ENCODE data around the gene HOXA7.

The HOXA7 gene

DNA sequence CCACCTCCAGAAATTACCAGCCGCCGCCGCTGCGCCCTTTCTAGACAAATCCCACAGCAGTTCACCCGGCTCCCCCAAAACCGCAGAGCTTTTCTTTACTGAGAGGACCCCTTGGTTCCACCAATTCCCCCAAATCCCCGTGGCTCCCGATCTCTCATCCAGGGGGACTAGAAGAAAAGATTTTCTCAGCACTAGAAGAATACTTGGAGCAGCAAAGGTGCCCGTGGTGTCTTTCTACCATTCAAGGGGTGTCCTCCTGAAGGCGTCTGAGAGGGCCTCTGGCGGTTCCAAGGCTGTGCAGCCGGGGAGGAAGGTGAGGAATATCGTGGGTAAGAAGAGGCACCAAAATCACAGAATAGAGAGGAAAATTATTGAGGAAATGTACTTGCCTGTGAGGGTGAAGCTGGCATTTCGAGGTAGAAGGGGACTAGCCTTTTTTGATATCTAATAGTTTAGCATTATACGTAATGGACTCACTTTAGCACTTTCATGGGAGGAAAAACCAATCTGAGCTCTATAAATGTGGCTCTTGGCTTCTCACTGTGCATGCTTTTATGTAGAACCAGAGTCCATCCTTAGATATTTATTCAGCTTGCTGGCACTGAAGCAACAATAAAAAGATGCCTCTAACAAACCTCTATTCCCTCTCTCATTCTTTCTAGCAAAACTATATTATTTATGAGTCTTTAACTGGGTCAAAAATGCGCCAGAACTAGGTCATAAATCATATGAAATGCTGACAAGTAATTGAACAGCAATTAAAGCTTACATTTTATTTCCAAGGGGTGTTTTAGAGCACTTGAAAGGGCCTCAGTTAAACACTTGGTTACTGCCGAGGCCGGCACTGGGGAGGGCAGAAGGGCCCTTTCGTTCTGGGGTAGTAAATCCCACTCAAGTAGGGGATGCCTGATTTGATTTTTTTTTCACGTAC, 40.2 kb downstream of the HOXA7 start:
- DNase-seq = no peak

DNA sequence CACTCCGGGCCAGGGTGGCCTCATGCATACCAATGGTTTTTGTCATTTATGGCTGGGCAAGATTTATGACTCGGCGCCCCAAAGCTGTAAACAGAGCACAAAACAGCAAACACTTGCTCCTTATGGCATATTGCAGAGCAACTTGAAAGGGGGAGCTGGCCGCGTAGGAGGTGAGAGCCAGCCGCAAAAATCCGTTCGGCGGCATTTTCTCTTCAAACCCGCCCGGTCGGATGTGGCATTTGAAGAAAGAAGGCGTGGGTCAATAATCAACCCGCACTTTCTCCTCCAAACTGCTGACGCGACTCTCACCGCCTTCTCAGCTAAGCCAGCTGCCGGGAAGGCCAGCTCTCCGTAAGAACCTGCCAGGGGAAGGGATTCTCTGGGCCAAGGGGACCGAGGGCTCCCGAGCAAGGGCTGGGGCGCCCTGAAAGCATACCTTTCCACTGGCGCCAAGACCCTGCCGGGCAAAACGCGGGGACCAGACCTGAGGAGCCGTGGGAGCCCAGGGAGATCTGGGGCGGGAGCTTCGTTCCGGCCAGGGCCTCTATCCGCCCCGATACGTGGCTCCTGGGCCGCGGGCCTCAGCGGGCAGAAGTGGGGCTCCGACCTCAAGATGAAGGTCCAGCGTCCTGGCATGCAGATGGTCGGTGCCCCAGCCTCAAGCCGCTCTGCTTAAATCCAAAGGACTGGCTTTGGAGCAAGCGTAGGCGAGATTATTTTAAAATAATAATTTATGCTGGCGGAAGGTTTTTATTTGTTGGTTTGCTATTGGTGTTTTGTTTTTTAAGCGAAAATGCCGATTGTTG, 41.1 kb downstream of the HOXA7 start:
- no peak for DNase-seq

DNA sequence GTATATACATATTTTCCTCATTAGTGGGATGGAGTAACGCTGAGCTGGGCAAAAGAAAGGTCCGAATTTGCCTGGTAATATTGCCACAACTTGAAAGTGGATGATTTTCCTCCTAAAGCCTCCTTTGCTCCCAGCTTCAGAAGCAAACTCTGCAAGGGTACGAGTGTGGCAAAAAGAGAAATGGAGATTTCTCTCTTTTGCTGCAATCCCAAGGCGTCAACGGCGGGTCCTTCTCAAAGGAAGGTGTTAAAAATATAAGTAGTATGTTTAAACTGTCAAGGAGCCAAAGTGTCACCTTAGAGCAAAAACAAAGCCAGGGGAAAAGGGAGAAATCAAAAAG, 41.6 kb downstream of the HOXA7 start:
- DNase-seq = no peak

DNA sequence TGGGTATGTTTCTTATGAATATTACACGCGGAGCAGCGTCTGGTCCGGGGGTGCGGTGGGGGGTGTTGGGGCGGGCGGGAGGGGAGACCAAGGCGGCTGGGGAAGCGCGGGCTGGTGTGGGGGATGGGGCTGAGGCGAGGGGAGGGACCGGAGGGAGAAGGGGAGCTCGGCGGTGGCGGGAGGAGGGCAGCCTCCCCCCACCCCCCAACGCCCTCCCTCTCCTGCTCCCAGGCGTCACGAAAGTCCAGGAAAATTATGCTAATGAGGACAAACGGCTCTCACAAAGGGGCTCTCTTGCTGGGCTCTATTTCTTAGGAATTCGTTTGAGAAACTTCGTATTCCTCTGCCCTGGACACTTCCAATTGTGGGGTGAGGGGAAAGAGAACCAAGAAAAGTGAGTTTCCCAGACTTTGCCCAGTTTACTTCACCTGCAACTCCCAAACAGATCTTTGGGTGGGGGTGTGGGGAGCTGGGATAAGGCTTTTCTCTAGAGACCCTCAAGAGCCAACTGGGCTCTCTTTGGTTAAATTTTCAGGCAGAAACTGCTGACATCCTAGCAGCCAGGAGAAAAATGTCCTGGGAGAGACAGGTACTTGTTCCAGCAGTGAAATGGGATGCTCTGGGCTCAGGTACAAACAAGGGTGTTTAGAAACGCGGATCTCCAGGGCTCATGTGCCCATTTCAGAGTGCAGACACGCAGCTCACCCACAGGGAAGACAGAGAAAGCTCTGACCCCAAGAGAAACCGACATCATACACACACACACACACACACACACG, 42.3 kb downstream of the HOXA7 start:
- DNase-seq = no peak

DNA sequence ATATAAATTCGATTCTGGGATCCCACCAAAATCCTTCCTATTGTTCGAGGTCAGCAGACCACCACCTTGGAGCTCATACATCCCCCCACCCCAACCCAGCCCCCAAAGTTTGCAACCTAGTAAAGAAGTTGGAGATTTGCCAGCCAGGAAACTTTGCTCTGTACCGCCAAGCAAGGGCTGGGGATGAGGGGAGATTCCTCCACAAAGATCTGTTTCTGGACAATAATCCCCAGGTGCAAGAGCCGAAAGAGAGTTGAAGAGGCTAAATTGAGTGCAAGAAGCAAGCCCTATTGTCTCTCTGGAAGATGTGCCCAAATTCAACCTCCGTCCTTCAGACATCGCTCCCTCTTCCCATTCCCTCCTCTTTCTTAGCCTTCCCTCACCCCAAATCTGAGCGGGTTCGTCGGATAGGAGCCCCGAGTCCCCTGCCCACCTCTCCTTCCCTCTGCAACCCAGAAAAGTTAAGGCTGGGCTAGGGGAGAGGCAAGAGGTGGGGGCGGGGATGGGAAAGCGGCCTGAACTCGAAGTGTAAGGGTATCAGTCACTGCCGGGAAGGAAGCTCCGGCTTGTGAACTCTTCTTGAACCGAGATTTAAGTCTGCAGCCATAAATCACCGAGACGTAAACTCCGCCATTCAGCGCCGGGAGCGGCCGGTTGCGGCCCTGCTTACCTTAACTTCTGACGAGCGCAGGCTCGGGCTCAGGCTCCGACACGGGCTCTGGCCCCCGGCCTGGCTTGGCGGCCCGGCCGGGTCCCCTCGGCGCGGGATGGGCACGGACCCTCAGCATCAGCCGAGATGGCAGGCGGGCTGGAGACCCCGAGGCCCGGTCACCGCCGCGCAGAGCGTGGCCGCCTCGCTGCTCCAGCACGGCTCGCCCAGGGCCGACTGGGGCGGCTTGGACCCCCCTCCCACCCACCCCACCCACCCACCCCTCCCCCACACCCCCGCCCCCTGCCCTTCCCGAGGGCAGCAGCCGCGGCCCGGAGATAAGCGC, 43.2 kb downstream of the HOXA7 start:
- no peak for DNase-seq

DNA sequence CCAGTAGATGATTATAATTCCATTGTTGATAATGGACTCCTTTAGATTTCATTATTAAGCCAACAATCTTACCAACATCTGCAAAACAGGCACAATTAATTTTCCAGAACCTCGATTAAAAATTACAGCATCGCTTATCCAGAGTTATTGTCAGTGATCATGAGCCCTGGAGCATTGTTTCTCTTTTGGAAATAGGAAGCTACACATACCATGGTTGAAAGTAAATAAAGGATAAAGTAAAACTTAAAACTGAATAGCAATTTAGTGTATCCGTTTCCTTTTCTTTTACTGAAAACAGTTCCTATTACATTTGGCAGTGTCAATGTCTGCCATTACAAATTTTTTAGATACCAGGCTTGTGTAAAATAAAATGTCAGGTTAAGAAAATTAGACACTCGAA, 44.1 kb downstream of the HOXA7 start:
- DNase-seq = no peak

DNA sequence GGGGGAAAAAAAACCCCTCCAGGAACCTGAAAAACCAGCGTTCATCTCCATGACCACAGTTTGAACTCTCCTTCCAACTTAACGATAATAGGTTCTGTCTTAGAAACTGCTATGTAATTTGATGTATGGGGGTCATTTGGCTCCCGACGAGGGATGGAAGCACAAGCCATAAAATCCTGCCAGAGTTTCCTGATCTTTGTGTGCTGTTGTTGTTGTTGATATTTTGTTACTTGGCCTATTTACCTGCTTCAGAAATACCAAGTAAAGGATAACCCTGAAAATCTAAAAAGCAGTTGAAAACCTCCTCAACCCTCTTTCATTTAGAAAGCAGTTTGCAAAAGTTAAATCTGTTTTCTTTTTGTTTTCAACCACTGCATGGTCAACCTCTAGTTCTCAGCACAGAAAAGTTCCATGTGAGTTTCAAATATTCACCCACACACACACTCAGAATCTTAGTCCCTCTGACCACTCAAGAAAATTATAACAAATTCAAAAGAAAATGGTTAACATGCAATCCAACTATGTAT, 44.7 kb downstream of the HOXA7 start:
- DNase-seq = no peak

DNA sequence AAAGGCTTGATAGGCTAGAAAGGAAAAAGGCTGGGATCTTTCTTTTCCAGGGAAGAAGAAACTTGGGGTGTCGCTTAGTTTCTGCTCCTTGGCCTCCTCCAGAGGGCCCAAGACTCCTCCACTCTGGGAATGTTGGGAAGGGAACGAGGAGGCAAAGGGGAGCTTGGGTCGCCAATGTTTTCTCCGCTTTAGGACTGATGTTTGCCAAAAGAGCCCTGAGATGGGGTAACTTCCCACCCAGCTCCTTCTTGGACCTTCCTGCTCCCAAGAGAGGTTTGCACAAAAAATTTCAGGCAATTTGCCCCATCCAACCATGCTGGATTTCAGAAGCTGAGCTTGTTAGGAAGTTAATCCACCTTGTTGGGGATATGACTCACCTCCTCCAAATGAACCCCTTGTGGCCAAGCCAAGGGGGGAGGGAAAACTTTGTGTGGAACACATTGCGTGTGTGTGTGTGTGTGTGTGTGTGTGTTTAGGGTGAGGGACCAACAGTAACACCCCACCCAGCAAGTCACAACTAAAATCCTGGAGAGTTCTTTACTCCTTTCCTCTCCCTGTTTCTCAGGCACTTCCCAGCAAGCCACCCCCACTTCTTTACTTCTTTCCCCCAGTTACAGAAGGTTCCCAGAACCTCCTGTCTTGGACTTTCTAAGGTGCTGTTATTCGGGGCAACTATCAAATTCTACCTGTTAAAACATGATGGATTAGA, 45.3 kb downstream of the HOXA7 start:
- no peak for DNase-seq

DNA sequence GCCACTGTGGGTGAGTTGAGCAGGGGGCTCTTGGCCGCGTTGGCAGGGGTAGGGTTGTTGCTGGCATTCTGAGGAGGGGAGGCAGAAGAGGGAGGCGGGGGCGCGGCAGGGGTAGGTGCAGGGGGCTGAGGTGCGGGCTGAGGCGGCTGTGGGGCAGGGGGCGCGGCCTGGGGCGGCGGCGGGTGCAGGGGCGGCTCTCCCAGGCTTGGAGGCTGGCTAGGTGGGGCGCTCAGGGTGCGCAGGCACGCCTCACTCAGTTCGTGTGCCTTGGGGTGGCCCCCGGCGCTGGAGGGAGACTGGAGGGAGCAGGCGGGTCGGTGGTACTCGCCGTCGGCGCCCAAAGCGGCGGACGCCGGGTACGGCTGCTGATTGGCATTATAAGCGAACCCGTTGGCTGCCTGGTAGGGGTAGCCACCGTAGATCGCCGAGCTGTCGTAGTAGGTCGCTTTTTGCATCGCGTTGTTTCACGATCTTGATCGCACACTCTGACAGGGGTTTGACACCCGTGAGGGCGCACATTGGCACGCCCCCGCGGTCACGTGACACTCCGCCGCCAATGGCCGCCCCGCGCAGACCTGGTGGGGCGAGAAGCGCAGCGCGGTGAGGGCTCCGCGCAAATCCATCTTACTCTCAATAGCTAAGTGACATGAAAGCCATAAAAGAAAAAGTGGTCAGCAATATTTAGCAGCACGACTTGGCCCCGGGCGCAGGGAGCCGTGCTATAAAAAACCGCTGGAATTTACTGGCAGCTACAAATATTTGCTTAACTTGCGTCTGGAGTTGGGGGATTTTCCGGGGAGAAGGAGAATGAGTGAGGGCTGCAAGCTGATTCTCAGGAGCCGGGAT, 46.1 kb downstream of the HOXA7 start:
- DNase-seq = no peak

DNA sequence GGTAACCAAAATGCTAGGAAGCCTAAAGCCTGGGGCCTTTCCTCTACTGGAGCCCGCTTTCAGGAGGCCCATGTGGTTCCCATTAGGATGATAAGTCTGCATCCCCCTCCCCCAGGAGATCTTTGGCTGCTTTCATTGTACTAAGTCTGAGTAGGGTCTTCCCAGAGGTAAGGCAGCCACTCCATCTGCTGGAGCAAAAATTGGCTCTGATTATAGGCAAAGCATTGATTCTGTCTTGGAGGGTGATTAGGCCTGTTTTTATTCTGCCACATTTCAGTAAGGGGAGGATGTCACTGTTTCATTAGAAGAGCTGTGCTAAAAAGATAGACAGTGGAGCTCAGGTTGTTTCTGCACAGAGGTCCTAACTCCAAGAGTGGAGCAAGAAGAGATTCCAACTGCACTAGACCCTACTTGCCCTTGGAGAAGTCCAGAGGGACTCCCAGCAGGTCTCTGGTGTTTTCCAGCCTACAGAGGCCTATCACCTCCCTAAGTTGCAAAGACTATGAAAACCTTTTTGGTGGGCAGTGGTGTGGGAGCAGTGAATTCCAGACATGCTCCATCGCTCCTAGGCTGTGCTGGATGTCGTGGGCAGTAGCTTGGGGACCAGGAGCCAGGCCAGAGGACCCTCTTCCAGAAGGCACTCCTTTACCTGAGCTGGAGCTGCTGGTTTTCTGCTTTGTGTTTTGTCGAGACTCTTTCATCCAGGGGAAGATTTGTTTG, 46.8 kb downstream of the HOXA7 start:
- no peak for DNase-seq

DNA sequence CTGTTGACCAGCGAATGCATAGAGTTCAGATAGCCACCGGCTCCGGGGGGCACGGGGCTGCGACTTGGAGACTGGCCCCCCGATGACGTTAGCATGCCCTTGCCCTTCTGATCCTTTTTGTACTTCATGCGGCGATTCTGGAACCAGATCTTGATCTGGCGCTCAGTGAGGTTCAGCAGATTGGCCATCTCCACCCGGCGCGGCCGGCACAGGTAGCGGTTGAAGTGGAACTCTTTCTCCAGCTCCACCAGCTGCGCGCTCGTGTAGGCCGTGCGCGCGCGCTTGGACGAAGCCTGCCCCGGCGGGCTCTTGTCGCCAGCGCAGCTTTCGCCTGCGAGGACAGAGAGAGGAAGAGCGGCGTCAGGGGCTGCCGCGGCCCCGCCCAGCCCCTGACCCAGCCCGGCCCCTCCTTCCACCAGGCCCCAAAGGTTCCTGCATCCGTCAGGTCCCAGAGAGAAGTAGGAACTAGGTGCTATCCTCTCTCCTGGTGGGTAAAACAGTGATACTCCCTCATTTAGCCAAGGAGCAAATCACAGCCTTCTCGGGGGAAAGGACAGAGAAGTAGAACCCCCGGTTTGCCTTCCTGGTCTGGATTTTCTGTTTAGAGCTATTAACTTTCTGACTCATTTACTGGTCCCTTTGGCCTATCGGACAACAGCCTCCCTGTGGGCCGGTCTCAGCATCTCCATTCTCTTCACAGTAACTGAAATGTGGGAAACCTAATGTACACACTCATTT, 47.9 kb downstream of the HOXA7 start:
- DNase-seq = no peak

DNA sequence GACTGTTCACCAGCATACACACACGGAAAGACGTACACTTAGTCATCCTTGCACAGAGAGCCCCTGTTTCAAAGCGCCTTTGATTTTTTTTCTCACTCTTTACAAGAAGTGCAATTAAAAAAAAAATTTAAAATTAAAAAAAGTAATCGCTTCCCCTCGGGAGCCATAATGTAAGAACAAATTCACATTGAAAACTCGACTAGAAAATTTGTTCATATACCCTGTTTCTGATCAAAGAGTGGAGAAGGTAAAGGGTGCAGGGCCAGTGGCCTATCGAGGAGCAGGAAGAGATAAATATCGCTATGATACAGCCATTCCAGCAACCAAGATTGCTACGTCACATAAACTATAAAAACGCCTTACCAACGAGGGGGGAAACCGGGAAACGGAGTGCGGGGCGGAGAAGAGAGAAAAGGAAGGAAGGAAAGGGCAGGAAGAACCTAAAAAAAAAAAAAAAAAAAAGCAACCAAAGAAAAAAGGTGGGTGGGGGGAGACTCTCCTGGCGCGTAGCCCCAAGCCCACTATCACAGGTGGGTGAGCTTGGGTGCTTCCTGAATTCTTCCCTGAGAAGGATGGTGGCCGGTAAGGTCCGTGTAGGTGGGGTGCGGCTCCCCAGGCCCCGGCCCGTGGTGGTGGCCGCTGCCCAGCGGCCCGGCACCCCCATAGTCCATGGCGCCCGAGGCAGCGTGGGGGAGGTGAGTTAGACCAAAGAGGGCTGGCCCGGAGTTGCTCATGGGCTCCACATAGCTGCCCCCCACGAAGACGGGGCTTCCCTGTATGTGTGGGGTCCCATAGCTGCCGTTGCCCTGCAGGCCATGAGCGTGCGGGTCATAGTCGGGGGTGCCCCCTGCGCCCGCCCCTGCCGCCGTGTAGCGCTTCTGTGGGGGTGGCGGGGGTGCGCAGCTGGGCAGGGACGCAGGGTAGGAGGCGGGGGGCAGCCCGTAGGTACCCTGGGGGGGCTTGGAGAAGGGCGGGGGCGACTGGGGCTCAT, 48.8 kb downstream of the HOXA7 start:
- no peak for DNase-seq

DNA sequence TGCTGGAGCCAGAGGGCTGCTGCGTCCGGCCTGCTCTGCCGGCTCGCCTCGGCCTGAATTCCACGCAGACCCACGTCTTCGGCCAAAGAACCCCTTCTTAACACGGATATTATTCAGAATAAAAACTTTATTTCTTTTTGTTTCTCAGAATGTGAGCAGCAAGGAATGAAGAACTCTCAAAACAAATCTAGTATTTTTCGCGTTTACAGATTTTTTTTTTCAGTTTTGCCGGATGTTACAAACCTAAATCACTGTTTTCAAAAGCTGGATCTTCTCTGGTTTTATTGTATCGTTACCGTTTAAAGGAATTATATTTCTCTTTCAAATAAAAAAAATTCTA, 49.6 kb downstream of the HOXA7 start:
- DNase-seq = no peak

DNA sequence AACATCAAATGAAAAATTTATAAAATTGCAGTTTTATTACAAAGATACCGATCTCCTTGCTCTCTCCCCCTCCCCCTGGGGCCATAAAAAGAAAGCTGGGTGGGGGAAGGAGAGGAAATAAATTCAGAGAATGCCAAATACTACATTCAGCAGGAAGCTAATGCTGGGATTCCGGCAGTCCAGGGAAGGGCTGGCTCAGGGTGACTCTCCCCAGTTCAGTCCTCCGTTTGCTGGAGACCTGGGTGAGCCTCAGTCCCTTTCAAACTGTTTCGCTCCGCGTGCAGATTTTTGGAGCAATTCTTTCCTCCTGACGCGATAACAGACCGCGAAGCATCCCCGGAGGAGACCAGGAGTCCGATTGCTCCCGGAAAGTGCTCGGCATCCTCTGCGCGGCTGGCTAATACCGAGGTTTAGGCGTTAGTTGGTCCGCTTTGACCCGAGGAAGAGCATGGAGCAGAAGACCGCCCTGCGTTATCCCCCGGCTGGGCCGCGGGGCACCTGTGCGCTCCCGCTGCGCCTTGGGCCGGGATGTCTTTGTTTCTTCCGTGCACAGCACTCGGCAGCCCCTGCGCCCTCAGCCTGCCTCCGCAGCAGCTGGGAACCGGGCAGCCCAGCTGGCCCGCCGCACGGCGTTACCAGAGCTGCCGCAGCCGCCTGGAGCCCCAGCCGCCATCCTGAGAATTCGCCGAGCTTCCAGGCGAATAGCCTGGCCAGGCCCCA, 50.1 kb downstream of the HOXA7 start:
- DNase-seq = no peak

DNA sequence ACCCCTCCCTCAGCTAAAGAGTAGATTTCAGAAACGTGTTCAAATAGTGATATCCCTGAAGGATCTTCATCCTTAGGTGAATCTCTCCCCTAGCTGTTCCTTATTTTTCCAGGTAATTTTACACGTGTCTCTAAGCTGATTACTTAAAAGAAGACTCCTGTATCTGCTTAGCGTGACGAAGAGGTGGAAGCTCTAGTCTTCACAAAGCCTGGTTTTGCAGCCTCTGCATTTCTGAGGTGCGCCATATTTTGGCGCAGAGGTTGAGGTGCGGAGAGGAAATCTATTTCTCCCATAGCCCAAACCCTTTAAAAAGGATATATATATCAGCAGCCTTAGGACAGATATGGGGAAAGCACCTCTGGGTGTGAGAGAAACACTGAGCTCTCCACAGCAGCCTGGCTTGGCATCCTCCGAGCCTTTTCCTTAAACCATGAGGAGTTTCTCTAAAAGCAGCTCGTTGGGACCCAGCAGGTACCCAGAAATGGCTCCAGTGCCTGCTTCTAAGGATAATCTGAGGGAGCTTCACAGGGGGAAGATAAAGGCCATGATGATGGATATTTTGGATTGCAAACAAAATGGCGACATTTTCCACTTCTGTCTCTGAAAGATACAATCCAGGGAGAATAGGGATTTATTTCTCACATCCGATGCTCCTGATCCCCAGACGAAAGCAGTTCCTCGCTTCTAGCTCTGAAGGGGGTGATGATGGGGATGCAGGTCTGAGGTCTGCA, 51.0 kb downstream of the HOXA7 start:
- no peak for DNase-seq
